Muscle layer of duodenum (tissue), 2 donors: ENCODE measurements around the gene CDC42.

ENCODE experiments used
- H3K27ac ChIP-seq: one replicate; pipeline ENCODE4 v1.7.0; 2013; ENCODE audit warnings: mild to moderate bottlenecking, low read length
- H3K27me3 ChIP-seq: one replicate; pipeline ENCODE4 v1.7.0; 2013; ENCODE audit warnings: low read depth, mild to moderate bottlenecking, control low read depth, low read length
- H3K36me3 ChIP-seq, 2 donors: one replicate each; pipeline ENCODE4 v1.7.0; 2013; ENCODE audit warnings: low read length in 2 of 2, control low read depth in 1 of 2, mild to moderate bottlenecking in 1 of 2; ENCODE audit not compliant: insufficient read depth in 2 of 2, control insufficient read depth in 1 of 2
- H3K4me1 ChIP-seq, 2 donors: one replicate each; pipeline ENCODE4 v1.7.0; 2013; ENCODE audit warnings: low read length in 2 of 2, mild to moderate bottlenecking in 2 of 2, control low read depth in 1 of 2, moderate library complexity in 1 of 2; ENCODE audit not compliant: insufficient read depth in 2 of 2, control insufficient read depth in 1 of 2
- H3K4me3 ChIP-seq, 2 donors: one replicate each; pipeline ENCODE4 v1.7.0; 2013; ENCODE audit warnings: low read length in 2 of 2, low read depth in 1 of 2, mild to moderate bottlenecking in 1 of 2
- H3K9me3 ChIP-seq, 2 donors: one replicate each; pipeline ENCODE4 v1.7.0; 2013; ENCODE audit warnings: low read length in 2 of 2, control low read depth in 1 of 2, mild to moderate bottlenecking in 1 of 2; ENCODE audit not compliant: control insufficient read depth in 1 of 2
- donor health status: healthy.

The CDC42 gene

DNA sequence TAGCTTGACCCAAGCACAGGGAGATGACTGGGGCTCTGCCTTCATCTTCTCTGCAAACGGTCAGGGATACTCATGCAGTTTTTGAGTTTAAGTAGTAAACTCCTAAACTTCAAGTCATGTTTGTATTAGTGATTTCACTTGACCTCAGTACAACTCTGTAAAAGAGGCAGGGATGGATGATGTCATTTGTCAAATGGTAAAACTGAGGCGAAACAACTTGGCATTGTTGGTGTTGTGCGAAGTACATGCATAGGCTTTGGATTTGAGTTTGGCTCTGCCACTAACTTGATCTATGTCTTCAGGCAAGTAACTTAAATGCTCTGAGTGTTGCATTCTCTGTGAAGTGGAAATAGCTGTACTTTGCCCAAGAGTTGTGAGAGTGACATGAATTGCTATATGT, 47.7 kb downstream of the CDC42 start:
- Histone ChIP-seq H3K4me1 (no peaks in the 10 kb centered on the region), H3K9me3 (no peaks in the 10 kb centered on the region), H3K36me3 (peaks cover 34% of the 10 kb centered on the region in 2 donors), H3K4me3 (no peak overlapping the region), H3K27ac (no peak overlapping the region), H3K27me3 (no peaks in the 10 kb centered on the region)

DNA sequence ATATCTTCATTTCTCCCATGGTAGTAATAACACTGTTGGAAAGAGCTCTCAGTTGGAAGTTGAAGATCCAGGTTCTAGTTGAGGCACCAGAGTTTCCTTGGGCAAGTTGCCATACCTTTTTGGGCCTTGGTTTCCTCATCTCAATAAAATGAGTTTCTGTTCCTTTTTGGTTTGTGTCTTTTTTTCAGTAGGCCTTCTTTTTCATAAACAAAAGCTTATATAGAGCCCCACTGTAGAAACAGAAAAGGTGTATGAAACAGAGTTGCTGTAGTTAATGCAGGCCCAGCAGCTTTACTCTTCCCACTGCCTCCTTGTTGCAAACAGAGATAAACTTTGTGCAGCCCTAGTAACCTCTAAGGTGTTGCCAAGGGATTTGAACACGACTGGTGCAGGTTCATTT, 48.7 kb downstream of the CDC42 start:
- Histone ChIP-seq H3K4me1 (no peaks in the 10 kb centered on the region), H3K36me3 (peaks cover 32 to 33% of the 10 kb centered on the region in 2 donors), H3K4me3 (no peak overlapping the region), H3K27me3 (no peaks in the 10 kb centered on the region), H3K27ac (no peak overlapping the region), H3K9me3 (no peaks in the 10 kb centered on the region)

DNA sequence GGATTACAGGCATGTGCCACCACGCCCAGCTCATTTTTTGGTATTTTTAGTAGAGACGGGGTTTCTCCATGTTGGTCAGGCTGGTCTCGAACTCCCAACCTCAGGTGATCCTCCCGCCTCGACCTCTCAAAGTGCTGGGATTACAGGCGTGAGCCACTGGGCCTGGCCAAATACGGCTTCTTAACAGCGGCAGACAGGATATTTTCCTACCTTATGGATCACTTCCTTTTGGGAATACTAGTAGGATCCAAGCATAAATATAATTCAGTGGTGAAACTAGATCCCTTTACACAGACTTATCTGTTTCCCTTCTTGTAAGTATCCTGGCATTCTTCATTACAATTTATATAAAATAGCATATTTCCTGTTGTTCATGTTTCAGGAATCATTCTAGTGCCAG, 49.5 kb downstream of the CDC42 start:
- Histone ChIP-seq H3K4me1 (no peaks in the 10 kb centered on the region), H3K27me3 (no peaks in the 10 kb centered on the region), H3K36me3 (peaks cover 24 to 25% of the 10 kb centered on the region in 2 donors), H3K4me3 (no peak overlapping the region), H3K27ac (no peak overlapping the region), H3K9me3 (no peaks in the 10 kb centered on the region)

DNA sequence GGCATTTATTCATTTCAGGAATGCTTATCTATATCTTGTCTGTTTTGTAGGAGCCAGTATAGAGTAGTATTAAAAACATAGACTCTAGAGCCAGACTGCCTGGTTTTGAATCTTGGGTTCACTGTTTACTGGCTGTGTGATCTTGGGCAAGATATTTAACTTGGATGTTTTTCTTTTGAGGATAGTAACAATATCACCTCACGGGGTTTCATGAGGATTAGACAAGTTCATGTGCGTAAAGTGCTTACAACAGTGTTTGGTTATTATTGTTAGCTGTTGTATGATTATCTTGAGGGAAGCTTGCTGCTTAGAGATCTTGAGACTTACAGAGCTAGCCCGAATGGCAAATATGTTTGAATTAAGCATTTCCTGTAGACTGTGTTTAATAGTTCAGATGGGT, 50.2 kb downstream of the CDC42 start:
- no peak overlapping the region for H3K27ac ChIP-seq
- H3K9me3 ChIP-seq, result no peaks in the 10 kb centered on the region
- no peaks in the 10 kb centered on the region for H3K27me3 ChIP-seq
- peaks cover 18 to 25% of the 10 kb centered on the region in 2 donors for H3K36me3 ChIP-seq
- peaks cover 0 to 2% of the 10 kb centered on the region in 2 donors for H3K4me1 ChIP-seq
- H3K4me3 ChIP-seq, result no peak overlapping the region

DNA sequence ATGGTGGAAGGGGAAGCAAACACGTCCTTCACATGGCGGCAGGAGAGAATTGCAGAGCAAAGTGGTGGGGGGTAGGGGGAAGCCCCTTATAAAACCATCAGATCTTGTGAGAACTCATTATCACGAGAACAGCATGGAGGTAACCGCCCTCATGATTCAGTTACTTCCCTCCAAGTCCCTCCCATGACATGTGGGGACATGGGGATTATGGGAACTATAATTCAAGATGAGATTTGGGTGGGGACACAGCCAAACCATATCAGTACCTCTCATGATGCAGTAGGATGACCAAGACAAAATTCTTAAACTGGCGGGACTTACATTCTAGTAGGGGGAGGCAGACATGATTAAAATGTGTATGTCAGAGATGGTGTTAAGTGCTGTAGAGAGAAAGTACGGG, 51.6 kb downstream of the CDC42 start:
- H3K4me3 ChIP-seq, result no peak overlapping the region
- no peaks in the 10 kb centered on the region for H3K9me3 ChIP-seq
- H3K36me3 ChIP-seq, result peaks cover 5 to 21% of the 10 kb centered on the region in 2 donors
- no peak overlapping the region for H3K27ac ChIP-seq
- peaks cover 0 to 15% of the 10 kb centered on the region in 2 donors for H3K4me1 ChIP-seq
- no peaks in the 10 kb centered on the region for H3K27me3 ChIP-seq

DNA sequence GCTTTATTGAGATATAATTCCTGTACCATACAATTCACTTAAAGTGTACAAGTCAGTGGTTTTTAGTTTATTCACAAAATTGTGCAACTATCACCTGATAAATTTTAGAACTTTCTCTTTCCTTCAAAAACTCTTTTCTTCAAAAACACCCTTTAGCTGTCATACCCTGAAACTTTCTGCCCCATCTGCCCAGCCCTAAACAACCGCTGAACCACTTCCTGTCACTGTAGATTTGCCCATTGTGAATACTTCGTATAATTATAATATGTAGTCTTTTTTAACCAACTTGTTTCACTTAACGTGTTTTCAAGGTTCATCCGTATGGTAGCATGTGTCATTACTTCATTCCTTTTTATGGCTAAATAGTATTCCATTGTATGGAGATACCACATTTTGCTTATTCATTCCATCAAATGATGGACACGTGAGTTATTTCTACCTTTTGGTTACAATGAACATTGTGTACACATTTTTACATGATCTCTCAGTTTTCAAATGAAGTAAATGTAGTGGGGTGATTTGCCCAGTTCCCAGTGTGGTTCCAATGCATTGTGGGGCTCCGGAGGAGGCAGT, 52.4 kb downstream of the CDC42 start:
- Histone ChIP-seq H3K4me3 (no peak overlapping the region), H3K4me1 (peaks cover 0 to 21% of the 10 kb centered on the region in 2 donors), H3K36me3 (peaks cover 4 to 14% of the 10 kb centered on the region in 2 donors), H3K27me3 (no peaks in the 10 kb centered on the region), H3K27ac (no peak overlapping the region), H3K9me3 (no peaks in the 10 kb centered on the region)

DNA sequence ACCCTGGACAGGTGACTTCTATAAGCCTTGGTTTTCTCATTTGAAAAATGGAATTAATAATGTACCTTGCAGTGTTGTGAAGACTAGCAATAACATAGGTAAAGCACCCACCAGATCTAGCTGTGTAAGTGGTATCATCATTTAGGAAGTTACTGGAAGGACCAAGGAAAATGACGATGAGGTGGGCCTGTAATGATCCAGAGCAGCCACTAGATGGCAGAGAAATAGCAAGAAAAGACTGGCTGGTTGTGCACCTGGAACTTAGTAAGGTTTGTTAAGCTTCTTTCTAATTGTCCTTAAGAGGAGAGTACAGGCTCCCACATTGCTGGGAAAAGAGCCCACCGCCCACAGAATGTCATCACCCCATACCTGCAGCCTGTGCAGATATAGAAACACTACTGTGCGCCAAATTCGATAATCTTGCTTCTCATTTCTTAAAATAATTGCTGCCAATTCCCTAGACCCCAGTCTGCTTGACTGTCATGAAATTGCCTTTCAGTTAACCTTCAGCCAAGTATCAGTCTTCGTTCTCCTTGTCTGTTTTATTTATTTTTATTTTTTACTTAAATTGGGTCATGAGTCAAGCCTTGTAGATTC, 53.2 kb downstream of the CDC42 start:
- Histone ChIP-seq H3K4me3 (no peak overlapping the region), H3K4me1 (peaks cover 0 to 21% of the 10 kb centered on the region in 2 donors), H3K36me3 (peaks cover 4 to 11% of the 10 kb centered on the region in 2 donors), H3K27ac (no peak overlapping the region), H3K27me3 (no peaks in the 10 kb centered on the region), H3K9me3 (no peaks in the 10 kb centered on the region)

DNA sequence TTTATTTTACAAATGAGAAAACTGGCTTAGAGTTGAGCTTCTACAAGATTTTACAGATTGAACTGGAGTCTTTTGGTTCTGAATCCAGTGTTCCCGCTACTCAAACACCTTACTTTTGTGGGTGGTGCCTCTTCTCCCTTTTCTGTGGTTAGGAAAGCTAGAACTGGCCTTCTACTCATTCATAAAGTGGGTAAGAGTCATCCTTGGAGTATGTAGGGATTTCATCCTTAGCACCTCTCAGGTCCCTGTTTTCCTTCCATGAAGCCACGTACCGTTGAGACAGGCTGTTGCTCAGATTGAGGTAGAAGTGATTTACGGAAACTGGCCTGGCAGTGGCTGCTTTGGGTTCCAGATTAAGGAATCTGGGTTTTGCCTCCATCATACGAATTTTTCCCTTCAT, 54.6 kb downstream of the CDC42 start:
- H3K4me3 ChIP-seq, result no peak overlapping the region
- H3K4me1 ChIP-seq, result peaks cover 5 to 33% of the 10 kb centered on the region in 2 donors
- no peaks in the 10 kb centered on the region for H3K27me3 ChIP-seq
- no peaks in the 10 kb centered on the region for H3K9me3 ChIP-seq
- no peak overlapping the region for H3K27ac ChIP-seq
- peaks cover 4 to 11% of the 10 kb centered on the region in 2 donors for H3K36me3 ChIP-seq

DNA sequence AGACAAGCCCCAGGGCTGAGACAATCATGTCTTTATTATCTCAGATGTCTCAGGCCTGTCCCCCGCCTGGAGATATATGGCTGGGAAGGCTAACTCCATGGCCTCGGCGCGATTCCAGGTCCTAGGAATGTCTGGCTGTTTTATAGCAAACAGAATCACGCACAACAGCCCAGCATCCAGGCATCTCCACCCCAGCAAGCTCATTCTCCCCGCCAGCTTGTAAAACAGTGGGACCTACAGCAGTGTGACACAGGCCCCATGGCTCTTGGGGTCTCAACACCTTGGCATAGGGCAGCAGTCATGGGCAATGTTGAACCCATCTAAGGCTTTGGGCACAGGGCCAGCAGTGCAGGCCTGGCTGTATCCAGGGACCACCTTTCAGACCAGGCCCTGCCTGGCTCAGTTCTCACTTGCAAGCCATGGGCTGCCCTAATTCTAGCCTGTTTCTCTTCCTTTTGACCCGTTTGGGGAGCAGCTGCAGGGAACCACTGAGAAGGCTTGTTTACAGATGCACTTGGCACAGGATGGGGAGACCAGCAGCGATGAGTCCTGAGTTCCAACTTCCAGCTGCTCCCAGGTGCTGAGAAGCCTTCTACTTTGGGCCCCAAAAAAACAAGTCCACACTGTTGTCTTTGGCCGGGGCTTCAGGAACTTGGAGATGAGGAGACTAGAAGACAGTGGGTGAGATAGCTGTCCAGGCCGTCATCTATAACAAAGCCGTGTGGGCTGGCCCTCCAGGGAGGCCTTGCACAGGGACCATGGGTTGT, 56.0 kb downstream of the CDC42 start:
- Histone ChIP-seq H3K36me3 (peaks cover 4 to 15% of the 10 kb centered on the region in 2 donors), H3K4me1 (peaks cover 5 to 39% of the 10 kb centered on the region in 2 donors)

DNA sequence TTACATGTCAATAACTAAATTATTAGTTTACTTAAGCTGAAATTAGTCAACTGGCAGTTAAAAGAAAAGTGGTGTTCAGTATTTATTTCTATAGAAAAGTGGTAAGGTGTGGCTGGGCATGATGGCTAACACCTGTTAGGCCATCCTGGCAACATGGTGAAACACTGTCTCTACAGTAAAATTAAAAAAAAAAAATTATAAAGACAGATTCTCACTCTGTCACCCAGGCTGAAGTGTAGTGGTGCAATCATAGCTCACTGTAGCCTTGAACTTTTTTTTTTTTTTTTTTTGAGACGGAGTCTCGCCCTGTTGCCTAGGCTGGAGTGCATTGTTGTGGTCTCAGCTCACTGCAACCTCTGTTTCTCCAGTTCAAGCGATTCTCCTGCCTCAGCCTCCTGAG, 57.5 kb downstream of the CDC42 start:
- peaks cover 3 to 9% of the 10 kb centered on the region in 2 donors for H3K36me3 ChIP-seq
- peaks cover 14 to 49% of the 10 kb centered on the region in 2 donors for H3K4me1 ChIP-seq
- no peak overlapping the region for H3K27ac ChIP-seq
- H3K9me3 ChIP-seq, result no peaks in the 10 kb centered on the region
- no peaks in the 10 kb centered on the region for H3K27me3 ChIP-seq
- H3K4me3 ChIP-seq, result no peak overlapping the region

More for the DNA sequence above, 56.0 kb downstream of the CDC42 start:
- H3K27me3 ChIP-seq, result no peaks in the 10 kb centered on the region
- no peak overlapping the region for H3K4me3 ChIP-seq
- no peaks in the 10 kb centered on the region for H3K9me3 ChIP-seq
- no peak overlapping the region for H3K27ac ChIP-seq

DNA sequence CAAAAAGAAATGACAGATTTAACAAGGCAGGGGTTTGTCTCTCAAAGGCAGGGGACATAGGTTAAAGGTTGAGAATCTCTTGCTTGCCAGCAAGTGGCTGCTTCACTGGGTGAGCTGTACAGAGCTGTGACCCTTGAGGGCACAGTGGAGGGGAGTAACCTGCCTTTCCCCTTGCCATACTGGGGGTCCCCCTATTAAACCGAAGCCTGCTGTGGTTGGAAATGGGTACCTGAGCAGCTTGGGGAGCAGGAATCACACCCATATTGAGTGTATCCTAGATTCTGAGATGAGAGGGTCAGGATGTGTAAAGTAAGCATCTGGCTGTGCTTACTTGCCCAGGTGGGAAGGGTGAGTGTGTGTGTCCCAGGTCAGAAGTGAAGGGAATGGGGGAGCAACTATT, 58.6 kb downstream of the CDC42 start:
- Histone ChIP-seq H3K27me3 (no peaks in the 10 kb centered on the region), H3K4me3 (no peak overlapping the region), H3K9me3 (no peaks in the 10 kb centered on the region), H3K36me3 (peaks cover 0 to 8% of the 10 kb centered on the region in 2 donors), H3K4me1 (peaks cover 16 to 49% of the 10 kb centered on the region in 2 donors), H3K27ac (no peak overlapping the region)
